GM18951 (cell line): Measurements from ENCODE around the gene CACNA1B.

Source experiments
- POLR2A ChIP-seq: IDR thresholded peaks from 4 replicates; pipeline ENCODE4 v1.6.1; 2011; ENCODE audit warnings: mild to moderate bottlenecking; ENCODE audit not compliant: insufficient read length, insufficient read depth; ENCODE audit errors: extremely low read depth
- in situ Hi-C: fragments of 300-500 bp; cut with MboI; formaldehyde crosslinking; loops from one replicate; pipeline ENCODE4 v1.12.0; 2022; ENCODE audit warnings: low sequenced_read_pairs, mixed read lengths, inconsistent platforms; ENCODE audit not compliant: unreplicated experiment

Gene CACNA1B

GRCh38 chr9:138022756-138023393, 145.3 kb downstream of the CACNA1B start:
- TF ChIP-seq POLR2A, result no peak
- in situ Hi-C loops, result no loop called here

DNA sequence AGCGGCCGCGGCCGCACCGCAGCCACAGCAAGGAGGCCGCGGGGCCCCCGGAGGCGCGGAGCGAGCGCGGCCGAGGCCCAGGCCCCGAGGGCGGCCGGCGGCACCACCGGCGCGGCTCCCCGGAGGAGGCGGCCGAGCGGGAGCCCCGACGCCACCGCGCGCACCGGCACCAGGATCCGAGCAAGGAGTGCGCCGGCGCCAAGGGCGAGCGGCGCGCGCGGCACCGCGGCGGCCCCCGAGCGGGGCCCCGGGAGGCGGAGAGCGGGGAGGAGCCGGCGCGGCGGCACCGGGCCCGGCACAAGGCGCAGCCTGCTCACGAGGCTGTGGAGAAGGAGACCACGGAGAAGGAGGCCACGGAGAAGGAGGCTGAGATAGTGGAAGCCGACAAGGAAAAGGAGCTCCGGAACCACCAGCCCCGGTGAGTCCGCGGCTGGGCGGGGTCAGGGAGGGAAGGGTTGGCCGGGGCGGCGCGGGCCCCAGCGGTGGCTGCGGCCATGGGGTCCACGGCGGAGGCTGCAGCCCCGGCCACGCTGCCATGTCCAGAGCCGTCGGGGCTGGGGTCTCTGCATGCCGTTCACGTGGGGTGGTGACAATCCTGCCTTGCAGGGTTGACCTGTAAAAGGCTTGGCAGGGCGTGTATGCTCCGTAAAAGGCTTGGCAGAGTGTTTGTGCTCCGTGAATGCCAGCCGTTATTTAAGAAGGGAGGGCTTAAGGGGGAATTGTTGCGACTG, 146.0 kb downstream of the CACNA1B start:
- TF ChIP-seq POLR2A, result no peak
- in situ Hi-C loops, result no loop called here

- in situ Hi-C loops, result no loop called here
Observed at GRCh38 chr9:138024131-138024530, 146.5 kb downstream of the CACNA1B start.

GRCh38 chr9:138024831-138025291, 147.3 kb downstream of the CACNA1B start:
- TF ChIP-seq POLR2A, result no peak
- in situ Hi-C loops, result no loop called here

More at GRCh38 chr9:138024131-138024530, 146.5 kb downstream of the CACNA1B start:
- TF ChIP-seq POLR2A, result no peak

DNA sequence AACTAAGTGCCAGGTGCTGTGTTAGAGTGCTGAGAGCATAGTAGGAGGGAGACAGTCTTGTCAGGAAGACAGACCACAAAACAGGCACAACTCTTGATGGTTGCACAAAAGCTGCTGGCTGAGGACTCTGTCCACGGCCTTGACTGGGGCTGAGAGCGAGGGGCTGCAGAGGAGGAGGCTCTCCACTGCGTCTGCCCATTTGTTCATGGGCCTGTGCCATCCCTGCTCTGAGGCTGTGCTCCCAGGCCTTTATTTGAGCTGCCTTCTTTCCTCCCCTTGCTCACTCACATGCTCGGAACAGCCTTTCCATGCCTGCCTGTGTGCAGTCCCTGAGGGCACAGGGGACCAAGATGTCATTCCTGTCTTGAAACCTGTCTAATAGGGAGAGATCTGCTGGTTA, 147.8 kb downstream of the CACNA1B start:
- no peak for TF ChIP-seq POLR2A
- in situ Hi-C loops, result no loop called here

DNA sequence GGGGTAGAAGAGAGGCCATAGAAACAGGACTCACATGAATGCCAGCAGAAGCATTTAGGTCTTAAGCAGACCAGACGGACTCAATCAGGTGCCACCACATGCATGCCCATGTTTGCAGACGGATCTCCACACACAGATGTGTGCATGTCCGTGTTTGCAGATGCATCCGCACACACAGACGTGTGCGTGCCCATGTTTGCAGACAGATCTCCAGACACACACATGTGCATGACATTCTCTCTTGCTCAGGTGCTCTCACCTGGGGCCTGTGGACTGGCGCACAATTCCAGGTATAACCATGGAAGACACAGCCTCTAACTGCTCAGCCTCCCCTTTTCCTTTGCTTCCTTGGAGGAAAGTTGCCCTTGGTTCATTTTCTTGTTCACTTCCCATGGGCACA, 148.3 kb downstream of the CACNA1B start:
- TF ChIP-seq POLR2A, result no peak
- in situ Hi-C loops, result no loop called here

GRCh38 chr9:138028596-138028995, 151.0 kb downstream of the CACNA1B start:
- in situ Hi-C loops, result no loop called here

DNA sequence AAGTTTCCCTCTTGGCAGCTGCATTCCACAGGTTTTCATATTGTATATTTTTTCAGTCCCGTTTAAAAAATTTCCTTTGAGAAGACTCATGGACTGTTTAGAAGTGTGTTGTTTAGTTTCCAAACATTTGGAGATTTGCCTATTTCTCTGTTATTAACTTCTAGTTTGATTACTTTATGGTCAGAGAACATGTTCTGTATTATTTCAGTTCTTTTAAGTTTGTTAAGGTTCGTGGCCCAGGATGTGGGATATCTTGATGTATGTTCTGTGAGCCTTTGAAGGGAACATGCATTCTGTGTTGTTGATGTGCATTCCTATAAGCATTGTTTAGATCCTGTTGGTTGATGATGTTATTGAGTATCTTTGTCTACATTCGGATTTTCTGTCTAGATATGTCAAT, 153.6 kb downstream of the CACNA1B start:
- TF ChIP-seq POLR2A, result no peak
- in situ Hi-C loops, result no loop called here

More at GRCh38 chr9:138028596-138028995, 151.0 kb downstream of the CACNA1B start:
- no peak for TF ChIP-seq POLR2A

- no peak for TF ChIP-seq POLR2A
- in situ Hi-C loops, result no loop called here
Observed at GRCh38 chr9:138033950-138034349, 156.4 kb downstream of the CACNA1B start.

DNA sequence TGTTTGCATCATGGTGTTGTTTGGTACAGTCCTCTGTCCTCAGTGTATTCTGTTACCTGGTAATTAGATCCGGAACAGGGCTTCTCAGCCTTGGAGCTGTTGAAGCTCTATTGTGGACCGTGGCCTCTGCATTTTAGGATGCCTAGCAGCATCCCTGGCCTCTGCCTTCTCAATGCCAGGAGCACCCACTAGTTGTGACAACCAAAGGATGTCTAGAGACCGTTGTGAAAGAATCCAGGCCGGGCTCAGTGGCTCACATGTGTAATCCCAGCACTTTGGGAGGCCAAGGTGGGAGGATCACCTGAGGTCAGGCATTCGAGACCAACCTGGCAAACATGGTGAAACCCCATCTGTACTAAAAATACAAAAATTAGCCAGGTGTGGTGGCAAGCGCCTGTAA, 159.6 kb downstream of the CACNA1B start:
- in situ Hi-C loops, result no loop called here

GRCh38 chr9:138038244-138038671, 160.7 kb downstream of the CACNA1B start:
- in situ Hi-C loops, result no loop called here
- TF ChIP-seq POLR2A, result no peak

More for the DNA sequence above, 159.6 kb downstream of the CACNA1B start:
- TF ChIP-seq POLR2A, result no peak

DNA sequence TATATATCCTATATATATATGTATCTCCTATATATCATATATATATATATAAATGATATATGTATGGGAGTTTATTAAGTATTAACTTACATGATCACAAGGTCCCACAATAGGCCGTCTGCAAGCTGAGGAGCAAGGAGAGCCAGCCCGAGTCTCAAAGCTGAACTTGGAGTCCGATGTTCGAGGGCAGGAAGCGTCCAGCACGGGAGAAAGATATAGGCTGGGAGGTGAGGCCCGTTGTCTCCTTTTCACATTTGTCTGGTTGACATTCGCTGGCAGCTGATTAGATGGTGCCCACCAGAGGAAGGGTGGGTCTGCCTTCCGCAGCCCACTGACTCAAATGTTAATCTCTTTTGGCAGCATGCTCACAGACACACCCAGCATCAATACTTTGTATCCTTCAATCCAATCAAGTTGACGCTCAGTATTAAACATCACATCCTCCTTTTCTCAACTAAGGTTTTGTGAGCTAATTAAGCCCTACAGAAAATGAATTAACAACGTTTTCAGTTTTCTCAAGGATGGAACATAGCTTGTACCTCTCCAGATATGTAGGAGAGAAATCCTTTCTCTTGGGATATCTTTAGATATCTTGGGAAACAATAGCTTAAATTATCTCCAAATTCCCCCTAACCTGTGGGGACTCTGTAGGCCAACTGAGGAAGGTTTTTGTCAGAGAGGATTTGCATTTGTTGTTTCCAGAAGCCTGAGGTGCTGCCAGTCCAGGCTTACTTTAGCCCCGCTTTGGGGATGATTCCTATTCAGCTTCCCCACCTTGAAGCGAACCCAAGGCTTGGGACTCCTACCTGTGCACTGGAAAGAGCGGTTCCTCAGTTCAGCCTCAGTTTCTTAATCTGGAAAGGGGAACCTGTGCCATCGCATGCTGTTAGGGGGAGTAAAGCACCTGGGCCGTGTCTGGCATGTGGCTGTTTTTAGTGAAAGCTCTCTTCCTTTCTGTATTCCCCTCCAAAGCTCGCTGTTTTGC, 163.2 kb downstream of the CACNA1B start:
- TF ChIP-seq POLR2A, result no peak
- in situ Hi-C loops, result no loop called here

DNA sequence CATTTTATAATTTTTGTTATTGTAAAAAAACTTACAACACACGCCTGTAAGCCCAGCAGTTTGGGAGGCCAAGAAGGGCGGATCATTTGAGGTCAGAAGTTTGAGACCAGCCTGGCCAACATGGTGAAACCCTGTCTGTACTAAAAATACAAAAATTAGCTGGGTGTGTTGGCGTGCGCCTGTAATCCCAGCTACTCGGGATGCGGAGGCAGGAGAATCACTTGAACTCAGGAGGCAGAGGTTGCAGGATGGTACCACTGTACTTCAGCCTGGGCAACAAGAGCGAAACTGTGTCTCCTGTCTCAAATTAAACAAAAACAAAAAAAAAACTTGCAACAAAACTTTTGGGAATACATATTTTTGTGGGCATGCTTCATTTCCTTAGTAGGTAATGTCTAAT, 164.6 kb downstream of the CACNA1B start:
- no peak for TF ChIP-seq POLR2A
- in situ Hi-C loops, result no loop called here
